Measurements from ENCODE around the gene TUT7.

Gene TUT7

DNA sequence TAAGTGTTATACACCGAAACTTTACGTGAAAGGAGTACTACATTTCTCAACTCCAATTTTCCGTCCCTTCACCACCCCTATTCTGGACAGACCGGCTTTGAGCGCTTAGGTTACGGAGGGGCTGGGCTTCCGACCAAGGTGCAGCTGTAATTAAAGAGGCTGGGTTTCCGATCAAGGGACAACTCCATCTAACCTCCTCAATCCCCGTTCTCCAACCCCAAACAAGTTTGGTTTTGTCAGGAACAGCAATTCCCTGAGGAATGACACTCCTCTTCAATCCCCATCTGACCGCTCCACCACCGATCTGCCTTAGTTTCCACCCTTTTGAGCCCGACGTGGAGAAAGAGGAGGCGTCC lies 577 bp downstream of the TUT7 start:
- peak overlapping the region; percentile 94 for H3K27ac ChIP-seq
- TF ChIP-seq CTCF (conservative IDR thresholded peaks at IDR 0.05): no peak

DNA sequence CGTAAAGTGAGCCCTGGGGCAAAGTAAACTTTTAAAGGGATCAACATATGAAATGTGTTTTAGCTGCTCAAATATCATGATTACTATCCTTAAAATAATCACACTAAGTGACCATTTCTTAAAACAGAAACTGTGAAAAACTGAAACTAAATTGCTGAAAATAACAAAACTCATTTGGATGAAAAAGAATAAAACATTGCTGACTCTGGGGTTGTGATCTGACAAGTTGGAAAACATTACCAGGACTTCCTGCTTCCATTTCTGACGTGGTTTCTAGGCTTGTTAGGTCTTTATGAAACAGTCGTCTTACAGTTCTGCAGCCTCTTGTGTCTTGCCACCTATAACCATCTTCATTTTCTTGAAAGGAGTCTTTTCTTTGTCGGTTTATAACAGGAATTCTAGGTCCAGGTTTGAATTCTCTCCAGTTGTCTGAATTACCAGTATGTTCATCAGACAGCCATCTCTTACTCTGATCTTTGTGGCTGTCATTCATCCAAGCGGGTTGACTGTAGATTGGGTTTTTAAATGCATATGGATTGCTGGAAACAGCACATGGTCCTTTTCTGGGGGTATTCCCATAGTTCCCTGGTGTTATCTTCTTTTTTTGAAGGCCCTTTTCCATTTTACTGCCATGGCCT lies 1.7 kb downstream of the TUT7 start:
- TF ChIP-seq CTCF (conservative IDR thresholded peaks at IDR 0.05): no peak
- peak overlapping the region; percentile 94 for H3K27ac ChIP-seq

- peak overlapping the region; percentile 94 for H3K27ac ChIP-seq
- no peak for TF ChIP-seq CTCF (conservative IDR thresholded peaks at IDR 0.05)
Observed at GRCh38 chr9:86351880-86352279, 2.3 kb downstream of the TUT7 start.

DNA sequence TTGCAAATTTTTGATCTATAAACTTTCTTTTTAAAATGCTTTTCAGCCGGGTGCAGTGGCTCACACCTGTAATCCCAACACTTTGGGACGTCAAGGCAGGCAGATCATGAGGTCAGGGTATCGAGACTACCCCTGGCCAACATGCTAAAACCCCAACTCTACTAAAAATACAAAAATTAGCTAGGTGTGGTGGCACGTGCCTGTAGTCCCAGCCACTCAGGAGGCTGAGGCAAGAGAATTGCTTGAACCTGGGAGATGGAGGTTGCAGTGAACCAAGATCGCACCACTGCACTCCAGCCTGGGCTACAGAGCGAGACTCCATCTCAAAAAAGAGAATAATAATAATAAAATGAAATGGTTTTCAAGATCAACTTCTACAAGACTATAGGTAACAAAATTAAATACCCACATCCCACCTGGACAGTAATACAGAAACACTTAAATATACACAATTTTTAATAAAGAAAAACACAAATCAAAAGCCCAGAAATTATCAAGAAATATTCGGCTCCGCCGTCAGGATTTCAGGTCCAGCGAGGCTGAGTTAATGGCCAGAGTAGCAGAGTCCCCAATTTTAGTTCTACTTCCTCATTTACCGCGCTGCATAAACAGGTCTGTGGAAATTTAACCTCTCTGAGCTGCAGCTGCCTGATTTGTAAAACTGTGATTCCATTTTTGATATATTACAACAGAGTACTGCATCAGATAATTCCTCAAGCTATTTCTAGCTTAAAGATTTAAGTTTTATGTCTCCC lies 4.0 kb downstream of the TUT7 start:
- TF ChIP-seq CTCF (conservative IDR thresholded peaks at IDR 0.05): no peak
- H3K27ac ChIP-seq: peak overlapping the region; percentile 94

- peak overlapping the region; percentile 94 for H3K27ac ChIP-seq
- no peak for TF ChIP-seq CTCF (conservative IDR thresholded peaks at IDR 0.05)
Observed at GRCh38 chr9:86349271-86349670, 4.9 kb downstream of the TUT7 start.

DNA sequence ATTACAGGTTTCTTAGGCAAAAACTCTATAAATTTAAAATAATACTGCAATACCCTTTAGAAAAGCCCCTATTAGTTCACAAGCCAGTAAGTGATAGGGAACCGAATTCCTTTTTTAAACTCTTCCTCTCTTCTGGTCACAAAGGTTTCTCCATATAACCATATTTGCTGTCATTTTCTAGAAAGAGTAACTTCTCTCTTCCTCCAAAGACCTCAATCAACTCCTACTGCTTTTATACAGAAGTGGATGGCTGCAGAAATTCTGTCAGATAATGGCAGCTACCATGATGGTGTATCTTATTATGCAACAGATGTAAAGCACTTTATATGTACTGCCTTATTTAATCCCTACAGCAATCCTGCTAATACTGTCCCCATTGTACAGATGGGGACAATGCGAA lies 6.2 kb downstream of the TUT7 start:
- H3K27ac ChIP-seq: peak overlapping the region; percentile 94; the same call in 1 of the 2 replicates
- TF ChIP-seq CTCF (conservative IDR thresholded peaks at IDR 0.05): no peak

DNA sequence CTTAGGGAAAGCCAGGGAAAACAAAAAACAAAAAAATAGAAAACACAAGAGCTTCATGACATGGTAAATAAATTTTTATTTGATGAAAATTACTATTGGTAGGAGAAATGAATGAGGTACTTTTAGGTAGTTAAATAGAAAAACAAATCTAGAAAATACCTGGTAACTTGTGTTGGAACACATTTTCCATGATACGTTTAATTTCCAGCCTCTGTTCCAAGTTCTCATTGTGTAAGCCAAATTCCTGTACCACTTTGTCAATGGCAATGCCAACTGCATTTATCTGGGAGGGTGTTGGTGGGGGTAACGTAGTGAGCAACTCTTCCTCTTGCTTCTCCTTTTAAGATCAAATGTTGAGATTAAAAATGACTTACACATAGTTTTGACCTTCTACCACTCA lies 9.4 kb downstream of the TUT7 start:
- H3K27ac ChIP-seq: no peak overlapping the region
- TF ChIP-seq CTCF (conservative IDR thresholded peaks at IDR 0.05): no peak
